GM10248 (cell line): ENCODE data around the gene SEPHS2.
A peak's percentile ranks its signal among the peaks of the same experiment; 100 is the strongest.

Experiments used
- CTCF ChIA-PET: fragments of 300-600 bp; sonication (Branson Sonifier 250); formaldehyde crosslinking; extraction: SDS; loops from one replicate; lab custom pipeline; 2021; ENCODE audit warnings: antibody characterized with exemption; lab: Yijun Ruan, JAX
- POLR2A ChIA-PET: fragments of 350-650 bp; sonication (Branson Sonifier 250); formaldehyde crosslinking; extraction: SDS; loops from one replicate; lab custom pipeline; 2020; ENCODE audit warnings: antibody characterized with exemption; lab: Yijun Ruan, JAX
- DNase-seq: peaks from one replicate; pipeline ENCODE4 v3.0.0; 2012; ENCODE audit errors: extremely low spot score
- CTCF ChIP-seq: IDR thresholded peaks from 2 replicates; pipeline ENCODE4 v1.5.1; 2012; ENCODE audit warnings: mild to moderate bottlenecking, low read depth; ENCODE audit errors: extremely low read depth, missing control alignments, control extremely low read depth

Gene SEPHS2

GRCh38 chr16:30476991-30477390 is 31.3 kb upstream of the SEPHS2 start:
- no peak for DNase-seq
- TF ChIP-seq CTCF: no peak
- ChIA-PET POLR2A (interaction anchor here (0.7 kb wide), 1 partner anchor 33 kb away, joined by 3 read pairs; no protein-coding TSS in a partner anchor), CTCF (interaction anchor here (1.0 to 1.8 kb wide), 6 partner anchors 8 to 33 kb away, joined by 3 to 5 read pairs (median 3); no protein-coding TSS in a partner anchor)

DNA sequence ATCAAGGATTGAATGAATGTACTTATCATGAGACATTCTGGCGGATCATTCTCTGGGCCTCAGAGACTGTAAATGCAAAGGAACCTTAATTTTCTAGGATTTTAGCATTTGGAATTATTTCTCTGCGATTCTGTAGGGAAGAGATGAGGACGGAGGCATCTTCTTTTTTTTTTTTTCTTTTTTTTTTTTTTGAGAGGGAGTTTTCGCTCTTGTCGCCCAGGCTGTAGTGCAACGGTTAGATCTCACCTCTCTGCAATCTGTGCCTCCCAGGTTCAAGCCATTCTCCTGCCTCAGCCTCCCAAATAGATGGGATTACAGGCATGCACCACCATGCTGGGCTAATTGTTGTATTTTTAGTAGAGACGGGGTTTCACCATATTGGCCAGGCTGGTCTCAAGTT is 29.0 kb upstream of the SEPHS2 start:
- POLR2A ChIA-PET: interaction anchor here (1.4 kb wide), 1 partner anchor 57 kb away, joined by 3 read pairs; no protein-coding TSS in a partner anchor
- TF ChIP-seq CTCF: no peak
- CTCF ChIA-PET: interaction anchor here (1.0 to 8.8 kb wide), 8 partner anchors 12 to 123 kb away, joined by 3 to 58 read pairs (median 5); no protein-coding TSS in a partner anchor
- no peak for DNase-seq

- no peak for DNase-seq
- TF ChIP-seq CTCF: no peak
- POLR2A ChIA-PET: interaction anchor here (1.4 to 1.5 kb wide), 2 partner anchors 15 to 56 kb away, joined by 3 to 12 read pairs; no protein-coding TSS in a partner anchor
- CTCF ChIA-PET: interaction anchor here (0.7 to 8.8 kb wide), 5 partner anchors 8 to 44 kb away, joined by 4 to 58 read pairs (median 7); partner anchors contain the start of gene DCTPP1
Measured at GRCh38 chr16:30474074-30474452, 28.4 kb upstream of the SEPHS2 start.

DNA sequence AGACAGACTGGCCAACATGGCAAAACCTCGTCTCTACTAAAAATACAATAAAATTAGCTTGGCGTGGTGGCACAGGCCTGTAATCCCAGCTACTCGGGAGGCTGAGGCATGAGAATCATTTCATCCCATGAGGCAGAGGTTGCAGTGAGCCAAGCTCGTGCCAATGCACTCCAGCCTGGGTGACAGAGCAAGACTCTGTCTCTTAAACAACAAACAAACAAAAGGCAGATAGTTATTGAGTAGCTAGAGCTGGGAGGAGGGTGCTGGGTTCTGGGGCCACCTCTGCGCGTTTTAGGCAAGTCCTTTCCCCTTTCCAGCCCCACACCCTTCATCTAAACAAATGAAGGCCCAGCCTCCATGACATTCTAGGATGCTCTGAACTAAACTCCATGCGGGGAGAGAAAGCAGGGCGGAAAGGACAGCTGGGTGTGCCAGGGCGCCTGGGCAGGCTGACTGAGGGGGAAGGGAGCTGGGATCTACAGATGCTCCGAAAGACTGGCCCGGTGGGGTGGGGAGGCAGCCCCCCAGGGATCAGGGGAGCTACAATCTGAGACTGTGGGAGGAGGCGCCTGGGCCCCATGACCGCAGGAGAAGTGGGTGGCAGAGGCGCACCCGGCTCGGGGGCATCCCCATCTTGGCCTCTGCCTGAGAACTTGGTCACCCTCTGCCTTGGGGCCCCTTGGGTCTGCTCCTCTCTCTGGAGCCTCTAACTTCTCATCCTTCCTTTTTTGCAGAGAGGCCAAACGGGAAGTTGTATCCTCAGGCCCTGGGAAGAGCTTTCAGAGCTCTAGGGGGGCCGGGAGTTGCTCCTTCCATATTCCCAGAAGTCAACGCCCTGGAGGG is 27.8 kb upstream of the SEPHS2 start:
- ChIA-PET POLR2A (interaction anchor here (1.4 to 1.5 kb wide), 2 partner anchors 15 to 56 kb away, joined by 3 to 12 read pairs; no protein-coding TSS in a partner anchor), CTCF (interaction anchor here (0.7 to 8.8 kb wide), 9 partner anchors 8 to 122 kb away, joined by 3 to 58 read pairs (median 5); partner anchors contain the start of gene DCTPP1)
- peak; percentile 72 for DNase-seq
- TF ChIP-seq CTCF: no peak

GRCh38 chr16:30472328-30472942 is 26.8 kb upstream of the SEPHS2 start, which contains the start of gene ITGAL:
Gene ITGAL (plus strand): TSS chr16:30472742. CDS start chr16:30472838, 96 bp downstream.
- TF ChIP-seq CTCF: no peak
- ChIA-PET CTCF (interaction anchor here (1.2 to 8.8 kb wide), 7 partner anchors 9 to 123 kb away, joined by 3 to 58 read pairs (median 6); partner anchors contain the start of gene DCTPP1), POLR2A (interaction anchor here (0.6 kb wide), 2 partner anchors 135 to 796 kb away, joined by 3 read pairs; no protein-coding TSS in a partner anchor)
- DNase-seq: peak; percentile 70

DNA sequence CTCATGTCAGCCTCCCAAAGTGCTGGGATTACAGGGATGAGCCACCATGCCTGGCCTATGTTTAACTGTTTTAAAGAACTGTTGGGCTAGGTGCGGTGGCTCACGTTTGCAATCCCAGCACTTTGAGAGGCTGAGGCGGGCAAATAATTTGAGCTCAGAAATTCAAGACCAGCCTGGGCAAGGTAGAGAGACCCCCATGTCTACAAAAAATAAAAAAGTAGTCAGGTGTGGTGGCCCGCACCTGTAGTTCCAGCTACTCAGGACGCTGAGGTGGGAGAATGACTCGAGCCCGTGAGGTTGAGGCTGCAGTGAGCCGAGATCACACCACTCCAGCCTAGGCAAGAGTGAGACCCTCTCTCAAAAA is 24.9 kb upstream of the SEPHS2 start:
- no peak for DNase-seq
- CTCF ChIA-PET: interaction anchor here (1.4 to 8.8 kb wide), 3 partner anchors 9 to 180 kb away, joined by 4 to 58 read pairs (median 5); partner anchors contain the start of gene PRR14
- POLR2A ChIA-PET: interaction anchor here (0.6 kb wide), 1 partner anchor 11 kb away, joined by 3 read pairs; no protein-coding TSS in a partner anchor
- no peak for TF ChIP-seq CTCF
